Naive thymus-derived CD4-positive, alpha-beta T cell (primary cell): ENCODE results near the gene CLCA4. TPM values are rescaled to one million over a fixed set of nuclear protein-coding genes. Genes with fewer than 3 reads are reported as not detected.

Source experiments
- ATAC-seq: fragments of 150-1000 bp; cut with Tn5 transposase; 2 replicates; pipeline ENCODE4 v1.10.0; 2021; ENCODE audit warnings: mild to moderate bottlenecking, moderate library complexity
- CTCF ChIA-PET: fragments of 350-600 bp; sonication (Branson Sonifier 250); formaldehyde crosslinking; loops from one replicate; lab custom pipeline; 2021; ENCODE audit warnings: antibody characterized with exemption; lab: Charles Lee
- POLR2A ChIA-PET: fragments of 350-600 bp; sonication (Branson Sonifier 250); formaldehyde crosslinking; loops from one replicate; lab custom pipeline; 2021; ENCODE audit warnings: antibody characterized with exemption, inconsistent platforms; lab: Charles Lee
- DNase-seq, 9 donors: peaks; one replicate each; pipeline versions ENCODE4 v3.0.0 to v3.0.0-alpha.2; 2020 to 2022; ENCODE audit warnings: mixed read lengths in 1 of 9
- H3K27ac ChIP-seq: one replicate; pipeline ENCODE4 v1.7.0; 2013; ENCODE audit warnings: mild to moderate bottlenecking, low read depth, low read length, moderate library complexity
- H3K27me3 ChIP-seq, 2 donors: one replicate each; pipeline ENCODE4 v1.7.0; 2013; ENCODE audit warnings: low read length in 2 of 2, mild to moderate bottlenecking in 2 of 2, moderate library complexity in 2 of 2; ENCODE audit not compliant: control insufficient read depth in 2 of 2, insufficient read depth in 2 of 2
- H3K36me3 ChIP-seq, 3 experiments: 1 replicate in 2 of 3; 2 replicates in 1 of 3; pipeline ENCODE4 v1.7.0; 2013; ENCODE audit warnings: low read length in 3 of 3, mild to moderate bottlenecking in 3 of 3, moderate library complexity in 1 of 3; ENCODE audit not compliant: insufficient read depth in 3 of 3, control insufficient read depth in 2 of 3
- H3K4me1 ChIP-seq, 2 donors: one replicate each; pipeline ENCODE4 v1.7.0; 2013; ENCODE audit warnings: low read length in 2 of 2, mild to moderate bottlenecking in 2 of 2, moderate library complexity in 1 of 2; ENCODE audit not compliant: control insufficient read depth in 2 of 2, insufficient read depth in 2 of 2
- H3K4me3 ChIP-seq: 2 replicates; pipeline ENCODE4 v1.7.0; 2013; ENCODE audit warnings: mild to moderate bottlenecking, low read length
- H3K9me3 ChIP-seq, 3 experiments: 1 replicate in 2 of 3; 2 replicates in 1 of 3; pipeline ENCODE4 v1.7.0; 2013; ENCODE audit warnings: low read length in 3 of 3; ENCODE audit not compliant: control insufficient read depth in 2 of 3
- H3K27ac Mint-ChIP-seq, 9 donors: one replicate each; pipeline ENCODE4 v1.8.0; 2020 to 2022; ENCODE audit warnings: mixed read lengths in 9 of 9, mild to moderate bottlenecking in 8 of 9, moderate library complexity in 5 of 9, inconsistent platforms in 2 of 9
- H3K27me3 Mint-ChIP-seq, 5 donors: one replicate each; pipeline ENCODE4 v1.8.0; 2021 to 2022; ENCODE audit warnings: mixed read lengths in 5 of 5, mild to moderate bottlenecking in 1 of 5
- H3K36me3 Mint-ChIP-seq, 5 donors: one replicate each; pipeline ENCODE4 v1.8.0; 2020 to 2022; ENCODE audit warnings: mixed read lengths in 5 of 5, mild to moderate bottlenecking in 3 of 5, inconsistent platforms in 1 of 5
- H3K4me1 Mint-ChIP-seq, 7 donors: one replicate each; pipeline ENCODE4 v1.8.0; 2020 to 2022; ENCODE audit warnings: mixed read lengths in 7 of 7, mild to moderate bottlenecking in 3 of 7, inconsistent platforms in 1 of 7
- H3K4me3 Mint-ChIP-seq, 10 donors: one replicate each; pipeline ENCODE4 v1.8.0; 2020 to 2022; ENCODE audit warnings: mild to moderate bottlenecking in 10 of 10, mixed read lengths in 10 of 10, moderate library complexity in 6 of 10, inconsistent platforms in 2 of 10
- H3K9me3 Mint-ChIP-seq, 11 donors: one replicate each; pipeline ENCODE4 v1.8.0; 2020 to 2022; ENCODE audit warnings: mixed read lengths in 11 of 11, mild to moderate bottlenecking in 4 of 11, inconsistent platforms in 1 of 11, moderate library complexity in 1 of 11
- intact Hi-C, 2 donors: fragments of 100-400 bp; cut with micrococcal nuclease; formaldehyde crosslinking; loops; one replicate each; pipeline ENCODE4 v1.15.1; 2023
- polyA plus RNA-seq, 2 donors: library from polyadenylated mRNA; unstranded; fragments of 300-500 nt; fragmentation: Illumina TruSeq; gene quantifications; one replicate each; pipeline ENCODE4 v1.2.3, GENCODE V29; 2021
- total RNA-seq, 6 experiments: library from RNA in 5 of 6; stranded (reverse) in 5 of 6; gene quantifications; 1 replicate in 5 of 6; 2 replicates in 1 of 6; pipeline ENCODE4 v1.2.3 and lab custom pipeline; 2021 to 2026

The CLCA4 gene
- total and polyA plus RNA-seq, 7 experiments from 2014 or later: not detected

- H3K4me3 Mint-ChIP-seq: peak overlapping the region in 9 of 10 donors; percentile 36 to 89 (median 85)
- no peaks in the 10 kb centered on the region for H3K36me3 Mint-ChIP-seq
- H3K9me3 Mint-ChIP-seq: no peaks in the 10 kb centered on the region
- H3K27ac Mint-ChIP-seq: peak overlapping the region in 2 of 9 donors; percentile 51 to 59
- ChIA-PET POLR2A (interaction anchor here (1.3 kb wide), 1 partner anchor 106 kb away, joined by 4 read pairs; the partner anchor contains the start of gene ODF2L), CTCF (interaction anchor here (1.0 to 4.4 kb wide), 8 partner anchors 9 to 124 kb away, joined by 3 to 42 read pairs (median 6); no protein-coding TSS in a partner anchor)
- Histone ChIP-seq H3K27me3 (no peaks in the 10 kb centered on the region), H3K4me1 (peaks cover 0 to 8% of the 10 kb centered on the region in 2 donors), H3K36me3 (no peaks in the 10 kb centered on the region), H3K9me3 (no peaks in the 10 kb centered on the region), H3K4me3 (peak overlapping the region; percentile 65), H3K27ac (no peak overlapping the region)
- DNase-seq (peak in 1 of 9 donors; percentile 20), ATAC-seq (peak; percentile 30)
- peaks cover 3 to 42% (median 11%) of the 10 kb centered on the region in 5 donors for H3K27me3 Mint-ChIP-seq
- H3K4me1 Mint-ChIP-seq: peaks cover 0 to 19% (median 10%) of the 10 kb centered on the region in 7 donors
- intact Hi-C loops: loop anchor here (1.0 to 10.0 kb wide), 12 partner anchors 29 to 824 kb away; partner anchors contain the start of genes SH3GLB1 (in 2 of the 2), HS2ST1 (in 1 of the 2), LMO4 (in 1 of the 2) and ODF2L (in 1 of the 2)
Observed at GRCh38 chr1:86502721-86503405, 44.0 kb upstream of the CLCA4 start.

GRCh38 chr1:86503406-86504136 lies 43.3 kb upstream of the CLCA4 start:
- ChIA-PET CTCF (interaction anchor here (1.3 to 2.9 kb wide), 3 partner anchors 124 to 579 kb away, joined by 4 to 20 read pairs (median 4); no protein-coding TSS in a partner anchor), POLR2A (no interaction called here)
- Mint-ChIP-seq H3K27me3 (peaks cover 0 to 36% (median 6%) of the 10 kb centered on the region in 5 donors), H3K9me3 (no peaks in the 10 kb centered on the region), H3K4me3 (peak overlapping the region in 7 of 10 donors; percentile 49 to 89 (median 85)), H3K4me1 (peaks cover 0 to 18% (median 10%) of the 10 kb centered on the region in 7 donors), H3K27ac (no peak overlapping the region), H3K36me3 (no peaks in the 10 kb centered on the region)
- Histone ChIP-seq H3K27me3 (no peaks in the 10 kb centered on the region), H3K4me3 (no peak overlapping the region), H3K27ac (no peak overlapping the region), H3K9me3 (no peaks in the 10 kb centered on the region), H3K4me1 (peaks cover 0 to 8% of the 10 kb centered on the region in 2 donors), H3K36me3 (no peaks in the 10 kb centered on the region)
- ATAC-seq: no peak
- intact Hi-C loops: loop anchor here (5.0 to 10.0 kb wide), 6 partner anchors 201 to 824 kb away; partner anchors contain the start of genes HS2ST1 (in 1 of the 2), LMO4 (in 1 of the 2), SELENOF (in 1 of the 2) and SH3GLB1 (in 1 of the 2)
- peak in 1 of 9 donors; percentile 13 for DNase-seq

GRCh38 chr1:86504137-86504479 lies 42.8 kb upstream of the CLCA4 start:
- ChIA-PET POLR2A (interaction anchor here (0.8 kb wide), 1 partner anchor 119 kb away, joined by 3 read pairs; no protein-coding TSS in a partner anchor), CTCF (interaction anchor here (0.8 to 2.9 kb wide), 9 partner anchors 14 to 578 kb away, joined by 3 to 20 read pairs (median 4); no protein-coding TSS in a partner anchor)
- no peaks in the 10 kb centered on the region for H3K9me3 Mint-ChIP-seq
- Histone ChIP-seq H3K27ac (no peak overlapping the region), H3K27me3 (no peaks in the 10 kb centered on the region), H3K9me3 (no peaks in the 10 kb centered on the region), H3K4me1 (peaks cover 0 to 8% of the 10 kb centered on the region in 2 donors), H3K4me3 (no peak overlapping the region), H3K36me3 (no peaks in the 10 kb centered on the region)
- no peaks in the 10 kb centered on the region for H3K36me3 Mint-ChIP-seq
- intact Hi-C loops: loop anchor here (5.0 to 10.0 kb wide), 6 partner anchors 201 to 823 kb away; partner anchors contain the start of genes HS2ST1 (in 1 of the 2), LMO4 (in 1 of the 2), SELENOF (in 1 of the 2) and SH3GLB1 (in 1 of the 2)
- H3K27me3 Mint-ChIP-seq: peaks cover 0 to 31% (median 6%) of the 10 kb centered on the region in 5 donors
- DNase-seq (no peak), ATAC-seq (no peak)
- H3K4me1 Mint-ChIP-seq: peaks cover 0 to 18% (median 10%) of the 10 kb centered on the region in 7 donors
- no peak overlapping the region for H3K27ac Mint-ChIP-seq
- peak overlapping the region in 5 of 10 donors; percentile 49 to 89 (median 85) for H3K4me3 Mint-ChIP-seq

DNA sequence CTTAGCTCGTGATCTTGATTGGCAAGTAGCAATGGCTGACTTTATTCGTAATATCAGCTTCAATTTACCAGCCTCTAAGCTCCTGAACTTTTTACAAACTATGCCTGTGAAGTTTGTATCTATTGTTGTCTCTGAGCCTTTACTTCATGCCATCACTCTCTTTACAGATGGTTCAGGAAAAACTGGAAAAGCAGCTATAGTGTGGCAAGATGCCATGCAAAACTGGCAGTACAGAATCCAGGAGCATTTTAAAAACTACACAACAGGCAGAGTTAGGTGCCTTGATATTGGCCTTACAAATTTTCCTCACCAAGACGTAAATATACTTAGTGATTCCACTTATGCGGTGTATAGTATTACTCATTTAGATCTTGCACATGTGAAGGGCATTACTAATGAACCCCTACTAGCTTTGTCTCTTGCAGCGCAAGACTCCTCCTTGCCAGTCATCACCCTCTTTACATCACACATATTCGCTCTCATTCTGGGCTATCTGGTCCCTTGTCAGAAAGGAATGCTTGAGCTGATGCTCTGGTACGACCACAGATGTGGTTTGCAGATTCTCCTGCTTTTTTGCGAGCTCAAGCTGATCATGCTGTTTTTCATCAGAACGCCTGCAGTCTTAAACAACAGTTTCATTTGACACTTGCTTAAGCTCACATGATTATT lies 41.8 kb upstream of the CLCA4 start:
- no peaks in the 10 kb centered on the region for H3K36me3 ChIP-seq
- no peaks in the 10 kb centered on the region for H3K9me3 ChIP-seq
- H3K4me3 ChIP-seq: no peak overlapping the region
- H3K27ac ChIP-seq: no peak overlapping the region
- Mint-ChIP-seq H3K27me3 (peaks cover 0 to 31% (median 6%) of the 10 kb centered on the region in 5 donors), H3K9me3 (peaks cover 0 to 1% (median 0%) of the 10 kb centered on the region in 11 donors), H3K4me1 (peaks cover 0 to 18% (median 10%) of the 10 kb centered on the region in 7 donors), H3K4me3 (no peak overlapping the region), H3K27ac (no peak overlapping the region), H3K36me3 (no peaks in the 10 kb centered on the region)
- intact Hi-C loops: loop anchor here (5.0 to 10.0 kb wide), 6 partner anchors 200 to 822 kb away; partner anchors contain the start of genes HS2ST1 (in 1 of the 2), LMO4 (in 1 of the 2), SELENOF (in 1 of the 2) and SH3GLB1 (in 1 of the 2)
- ATAC-seq (no peak), DNase-seq (no peak)
- no peaks in the 10 kb centered on the region for H3K27me3 ChIP-seq
- ChIA-PET POLR2A (interaction anchor here (0.6 to 0.8 kb wide), 2 partner anchors 120 to 148 kb away, joined by 3 read pairs; no protein-coding TSS in a partner anchor), CTCF (interaction anchor here (0.5 to 2.9 kb wide), 11 partner anchors 14 to 790 kb away, joined by 3 to 20 read pairs (median 4); no protein-coding TSS in a partner anchor)
- peaks cover 0 to 8% of the 10 kb centered on the region in 2 donors for H3K4me1 ChIP-seq

GRCh38 chr1:86505564-86505902 lies 41.3 kb upstream of the CLCA4 start:
- no peak overlapping the region for H3K4me3 Mint-ChIP-seq
- H3K4me1 Mint-ChIP-seq: peaks cover 0 to 18% (median 10%) of the 10 kb centered on the region in 7 donors
- ATAC-seq: no peak
- H3K27me3 Mint-ChIP-seq: peaks cover 0 to 31% (median 6%) of the 10 kb centered on the region in 5 donors
- Histone ChIP-seq H3K4me3 (no peak overlapping the region), H3K27me3 (no peaks in the 10 kb centered on the region), H3K9me3 (no peaks in the 10 kb centered on the region), H3K36me3 (no peaks in the 10 kb centered on the region), H3K4me1 (peaks cover 0 to 8% of the 10 kb centered on the region in 2 donors), H3K27ac (no peak overlapping the region)
- no peak for DNase-seq
- H3K27ac Mint-ChIP-seq: no peak overlapping the region
- no peaks in the 10 kb centered on the region for H3K36me3 Mint-ChIP-seq
- POLR2A ChIA-PET: interaction anchor here (0.6 kb wide), 1 partner anchor 148 kb away, joined by 3 read pairs; no protein-coding TSS in a partner anchor
- intact Hi-C loops: loop anchor here (10.0 kb wide), 2 partner anchors 199 to 459 kb away; partner anchors contain the start of gene SH3GLB1 (in 1 of the 2)
- CTCF ChIA-PET: interaction anchor here (0.5 to 2.9 kb wide), 5 partner anchors 15 to 789 kb away, joined by 3 to 20 read pairs (median 4); no protein-coding TSS in a partner anchor
- peaks cover 0 to 1% (median 0%) of the 10 kb centered on the region in 11 donors for H3K9me3 Mint-ChIP-seq
